HG03571 (cell line): ENCODE data around the gene ARHGAP15.

Source experiments
- ATAC-seq: cut with Tn5 transposase; IDR thresholded peaks from one replicate; pipeline ENCODE4 v1.9.1; 2021; ENCODE audit not compliant: unreplicated experiment

ARHGAP15 gene

GRCh38 chr2:143801561-143801960, 672.3 kb downstream of the ARHGAP15 start:
- ATAC-seq, result no peak

GRCh38 chr2:143802242-143802641, 673.0 kb downstream of the ARHGAP15 start:
- ATAC-seq, result peak; percentile 40

GRCh38 chr2:143802871-143803650, 673.8 kb downstream of the ARHGAP15 start:
- ATAC-seq, result peak; percentile 77

GRCh38 chr2:143803936-143804335, 674.7 kb downstream of the ARHGAP15 start:
- no peak for ATAC-seq

GRCh38 chr2:143805666-143806065, 676.4 kb downstream of the ARHGAP15 start:
- no peak for ATAC-seq

- ATAC-seq, result no peak
These were observed 678.0 kb downstream of the ARHGAP15 start for GRCh38 chr2:143807192-143807591.

GRCh38 chr2:143807671-143808070, 678.5 kb downstream of the ARHGAP15 start:
- ATAC-seq, result no peak

- ATAC-seq, result no peak
These were observed 678.9 kb downstream of the ARHGAP15 start for GRCh38 chr2:143808166-143808565.

- no peak for ATAC-seq
These were observed 685.9 kb downstream of the ARHGAP15 start for GRCh38 chr2:143815082-143815481.

- no peak for ATAC-seq
These were observed 687.7 kb downstream of the ARHGAP15 start for GRCh38 chr2:143816916-143817315.
